K562 (cell line): ENCODE measurements around the gene TENT4B. TPM values are rescaled to one million over a fixed set of nuclear protein-coding genes. Genes with fewer than 3 reads are reported as not detected.

Source experiments
- ATAC-seq: fragments of 200-7000 bp; cut with Tn5 transposase; 3 replicates; pipeline ENCODE4 v1.9.1; 2020; ENCODE audit warnings: moderate library complexity
- BruUV-seq: library from RNA; stranded (reverse); fragments of 400-500 nt; replicated peaks from 2 replicates; lab custom pipeline; 2021; lab: Mats Ljungman, UMichigan
- CTCF ChIA-PET: fragments of 300-600 bp; formaldehyde crosslinking; extraction: SDS; loops from one replicate; lab custom pipeline; 2021; ENCODE audit warnings: low intra/inter-chr PET ratio; lab: Yijun Ruan, JAX
- POLR2A ChIA-PET: fragments of 300-600, 350-650 bp; sonication (Branson Sonifier 250); formaldehyde crosslinking; extraction: SDS; loops from one replicate; lab custom pipeline; 2021; ENCODE audit warnings: antibody characterized with exemption, inconsistent platforms; lab: Yijun Ruan, JAX
- DNase-seq, 4 experiments: peaks; one replicate each; pipeline versions ENCODE4 v3.0.0 to v3.0.0-alpha.2; 2011 to 2018; ENCODE audit warnings: low spot score in 3 of 4, mixed read lengths in 3 of 4; ENCODE audit errors: extremely low read depth in 1 of 4
- FAIRE-seq: peaks from 2 replicates; lab custom pipeline; 2011; peaks lifted over from hg19 to GRCh38; lab: Jason Lieb, UNC
- H2AFZ ChIP-seq: 2 replicates; pipeline ENCODE4 v1.6.0; 2011; ENCODE audit warnings: low read depth, low read length, control low read depth, inconsistent platforms
- H3K27ac ChIP-seq: fragments of 200-600 bp; 3 replicates; pipeline ENCODE4 v1.8.0; 2011; ENCODE audit warnings: low read depth, mild to moderate bottlenecking, control low read depth, inconsistent platforms, low read length, moderate library complexity, mixed read lengths; ENCODE audit errors: extremely low read depth
- H3K27me3 ChIP-seq, 2 experiments: fragments of 300-600 bp in 1 of 2; 2 replicates in 1 of 2; 3 replicates in 1 of 2; pipeline versions ENCODE4 v1.6.0 to v1.8.0; 2011; ENCODE audit warnings: inconsistent platforms in 2 of 2, low read length in 2 of 2, mild to moderate bottlenecking in 1 of 2, mixed read lengths in 1 of 2, moderate library complexity in 1 of 2; ENCODE audit not compliant: control insufficient read depth in 2 of 2, insufficient read depth in 2 of 2
- H3K36me3 ChIP-seq: fragments of 300-600 bp; 3 replicates; pipeline ENCODE4 v1.8.0; 2011; ENCODE audit warnings: mild to moderate bottlenecking, low read length, inconsistent platforms; ENCODE audit not compliant: control insufficient read depth, insufficient read depth
- H3K4me1 ChIP-seq, 2 experiments: fragments of 200-600 bp in 1 of 2; replicated peaks in 1 of 2; 2 replicates in 1 of 2; 3 replicates in 1 of 2; pipeline versions ENCODE4 v1.5.1 to v1.8.0; 2011; ENCODE audit warnings: inconsistent platforms in 2 of 2, low read length in 2 of 2, mild to moderate bottlenecking in 1 of 2, mixed read lengths in 1 of 2, moderate library complexity in 1 of 2; ENCODE audit not compliant: control insufficient read depth in 2 of 2, insufficient read depth in 2 of 2
- H3K4me2 ChIP-seq: 2 replicates; pipeline ENCODE4 v1.6.1; 2011; ENCODE audit warnings: low read length, control low read depth, inconsistent platforms, mixed read lengths; ENCODE audit not compliant: insufficient read depth
- H3K4me3 ChIP-seq: fragments of 200-600 bp; sonication (generic), shearing (Covaris generic); 2 replicates; pipeline ENCODE4 v1.5.1; 2016; ENCODE audit warnings: control low read depth, inconsistent platforms
- H3K79me2 ChIP-seq: fragments of 200-600 bp; 3 replicates; pipeline ENCODE4 v1.8.0; 2011; ENCODE audit warnings: low read length, inconsistent platforms; ENCODE audit not compliant: control insufficient read depth, insufficient read depth
- H3K9ac ChIP-seq, 2 experiments: 2 replicates each; pipeline versions ENCODE4 v1.6.0 to v1.6.1; 2011; ENCODE audit warnings: low read depth in 2 of 2, low read length in 2 of 2, control low read depth in 1 of 2, inconsistent platforms in 1 of 2, mild to moderate bottlenecking in 1 of 2, mixed read lengths in 1 of 2; ENCODE audit not compliant: insufficient read depth in 1 of 2
- H3K9me1 ChIP-seq: one replicate; pipeline ENCODE4 v1.6.0; 2011; ENCODE audit warnings: inconsistent platforms, mild to moderate bottlenecking, low read length, moderate library complexity; ENCODE audit not compliant: control insufficient read depth, insufficient read depth
- H3K9me3 ChIP-seq: replicated peaks from 2 replicates; pipeline ENCODE4 v1.5.1; 2011; ENCODE audit warnings: low read depth, low read length, inconsistent platforms; ENCODE audit not compliant: control insufficient read depth, insufficient read depth
- H4K20me1 ChIP-seq: replicated peaks from 2 replicates; pipeline ENCODE4 v1.6.1; 2011; ENCODE audit warnings: low read length, inconsistent platforms, mixed read lengths; ENCODE audit not compliant: control insufficient read depth, insufficient read depth
- ETS2 ChIP-seq: IDR thresholded peaks from 2 replicates; pipeline ENCODE4 v1.6.1; 2016; ENCODE audit warnings: borderline replicate concordance, missing genetic modification characterization, mild to moderate bottlenecking, moderate library complexity, missing compliant biosample characterization; ENCODE audit not compliant: poor library complexity, severe bottlenecking
- FOXM1 ChIP-seq, 2 experiments: fragments of 450-650 bp in 1 of 2; sonication (generic) in 1 of 2; formaldehyde crosslinking in 1 of 2; IDR thresholded peaks; 2 replicates each; pipeline versions ENCODE4 v1.6.1 to v1.9.0; 2017 to 2022; ENCODE audit warnings: low read depth in 2 of 2, mild to moderate bottlenecking in 2 of 2, missing genetic modification reagents in 1 of 2, moderate library complexity in 1 of 2
- HCFC1 ChIP-seq: IDR thresholded peaks from 2 replicates; pipeline ENCODE4 v1.6.1; 2012; ENCODE audit warnings: low read depth, low read length, improper control_type of control experiment
- HDAC6 ChIP-seq: IDR thresholded peaks from 2 replicates; pipeline ENCODE4 v1.6.1; 2012; ENCODE audit warnings: low read depth, mild to moderate bottlenecking, control low read depth, inconsistent platforms, low read length, moderate library complexity
- HMG20A ChIP-seq: fragments of 450-650 bp; formaldehyde crosslinking; conservative IDR thresholded peaks from 2 replicates; pipeline ENCODE4 v1.4.0; 2020; ENCODE audit warnings: mild to moderate bottlenecking, mixed read lengths
- KAT8 ChIP-seq: fragments of 450-650 bp; IDR thresholded peaks from 2 replicates; pipeline ENCODE4 v1.6.1; 2016; ENCODE audit warnings: low read depth, mild to moderate bottlenecking
- RAD21 ChIP-seq, 2 experiments: fragments of 250-450 bp in 1 of 2; fragments of 450-650 bp in 1 of 2; sonication (Bioruptor Pico) in 1 of 2; formaldehyde crosslinking in 1 of 2; IDR thresholded peaks in 1 of 2; conservative IDR thresholded peaks in 1 of 2; 2 replicates each; pipeline versions ENCODE4 v1.4.0 to v1.8.0; 2020 to 2022; ENCODE audit warnings: mild to moderate bottlenecking in 2 of 2, moderate library complexity in 1 of 2
- RFX7 ChIP-seq: fragments of 250-450 bp; sonication (Bioruptor Pico); IDR thresholded peaks from 2 replicates; pipeline ENCODE4 v1.5.1; 2021; ENCODE audit warnings: mild to moderate bottlenecking
- SREBF2 ChIP-seq: sonication (generic); formaldehyde crosslinking; IDR thresholded peaks from 2 replicates; pipeline ENCODE4 v1.4.0; 2020; ENCODE audit warnings: mild to moderate bottlenecking, missing genetic modification reagents
- SRSF3 ChIP-seq: fragments of 200-400 bp; formaldehyde crosslinking; IDR thresholded peaks from 2 replicates; pipeline ENCODE4 v1.6.1; 2016; ENCODE audit warnings: mild to moderate bottlenecking, low read length, moderate library complexity; ENCODE audit not compliant: insufficient read depth
- TARDBP ChIP-seq: fragments of 450-650 bp; IDR thresholded peaks from 2 replicates; pipeline ENCODE4 v1.6.1; 2016
- TBL1XR1 ChIP-seq, 2 experiments: IDR thresholded peaks; 2 replicates each; pipeline ENCODE4 v1.6.1; 2012; ENCODE audit warnings: improper control_type of control experiment in 2 of 2, low read length in 2 of 2, mild to moderate bottlenecking in 1 of 2
- ZFP36 ChIP-seq: fragments of 150-350 bp; IDR thresholded peaks from 2 replicates; pipeline ENCODE4 v1.6.1; 2018; ENCODE audit warnings: low read length, low read depth; ENCODE audit not compliant: partially characterized antibody
- WGBS: fragments of 100-300 bp; shearing (Covaris generic); methylation state at CpG from one replicate; pipeline ENCODE4 v1.1.6; 2016; ENCODE audit warnings: low coverage, mixed read lengths; ENCODE audit not compliant: insufficient coverage; ENCODE audit errors: missing lambda C conversion rate; 5-methylcytosine and 5-hydroxymethylcytosine counted together
- in situ Hi-C: fragments of 300-500 bp; cut with MboI; formaldehyde crosslinking; loops from 4 replicates; pipeline ENCODE4 v1.15.0; 2018; ENCODE audit warnings: inconsistent platforms, mixed read lengths
- intact Hi-C: fragments of 100-400 bp; cut with micrococcal nuclease; formaldehyde crosslinking; loops from 2 replicates; pipeline ENCODE4 v1.14.2; 2022
- polyA plus RNA-seq, 8 experiments: library from polyadenylated mRNA; depleted of rRNA in 4 of 8; stranded (reverse) in 5 of 8; unstranded in 3 of 8; fragments of >200 nt; fragmentation: Nextera tagmentation in 2 of 8; fragmentation: Illumina TruSeq in 1 of 8; extraction: Ambion mirVana in 2 of 8; extraction: Trizol in 1 of 8; gene quantifications; 2 replicates each; pipeline versions ENCODE4 v1.2.1 to v1.2.3, GENCODE V29; 2011 to 2014; ENCODE audit warnings: inconsistent platforms in 1 of 8, missing spikeins in 1 of 8
- total RNA-seq, 7 experiments: library from RNA; depleted of rRNA in 6 of 7; stranded (reverse); fragments of >200 nt in 6 of 7; fragmentation: Illumina TruSeq in 2 of 7; extraction: Trizol in 2 of 7; gene quantifications; 2 replicates each; pipeline versions ENCODE4 v1.2.1 to v1.2.3, GENCODE V29; 2011 to 2021; ENCODE audit warnings: low replicate concordance in 1 of 7
- TF ChIP-seq, protein P1 (sequence below), 2 experiments: fragments of 450-650 bp in 1 of 2; IDR thresholded peaks; 2 replicates each; pipeline ENCODE4 v1.6.1; 2011 to 2017; ENCODE audit warnings: low read depth in 2 of 2, antibody characterized with exemption in 1 of 2, borderline replicate concordance in 1 of 2, low read length in 1 of 2, mild to moderate bottlenecking in 1 of 2, mixed read lengths in 1 of 2; ENCODE audit not compliant: control insufficient read depth in 1 of 2

Gene TENT4B
- total and polyA plus RNA-seq, 9 of the 15 experiments (the other 6 are each of a cell fraction or from before 2014, with no cell fraction given), result 5.2 to 8.4 (median 7.0) TPM

DNA sequence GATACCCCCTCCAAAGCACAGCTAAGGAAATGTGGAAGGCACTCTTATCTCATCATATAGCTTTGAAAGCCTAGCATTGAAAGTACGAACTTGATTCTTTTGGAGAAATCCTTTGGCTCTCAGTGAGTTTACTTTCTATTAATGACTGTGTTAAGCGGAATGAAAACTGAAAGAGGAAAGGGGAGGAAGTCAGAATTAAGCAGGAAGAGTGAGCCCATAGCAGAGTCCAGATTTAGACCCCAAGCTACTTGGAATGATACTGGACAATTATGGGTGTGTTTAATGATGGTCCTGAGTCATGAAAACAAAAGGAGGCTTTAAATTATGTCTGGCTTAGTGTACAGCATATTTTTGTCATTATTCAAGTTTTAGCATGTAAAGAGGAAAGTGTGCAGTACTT lies 42.2 kb downstream of the TENT4B start:
- no peak overlapping the region for H3K9ac ChIP-seq
- DNase-seq (no peak), FAIRE-seq (peak; percentile 58), ATAC-seq (no peak)
- intact Hi-C loops, result no loop called here
- no peak overlapping the region for H2AFZ ChIP-seq
- no peaks in the 10 kb centered on the region for H3K36me3 ChIP-seq
- BruUV-seq, result no TSS peak
- peaks cover 3% of the 10 kb centered on the region; the same call in 1 of the 2 replicates for H4K20me1 ChIP-seq
- H3K9me1 ChIP-seq, result no peaks in the 10 kb centered on the region
- peaks cover 0 to 3% of the 10 kb centered on the region in 2 experiments; a peak in 3 of 5 replicates for H3K4me1 ChIP-seq
- ChIA-PET CTCF (no interaction called here), POLR2A (no interaction called here)
- H3K4me2 ChIP-seq, result no peak overlapping the region
- H3K27ac ChIP-seq, result no peak overlapping the region
- in situ Hi-C loops, result no loop called here
- no peak for TF ChIP-seq KAT8
- TF ChIP-seq ZFP36, result no peak
- TF ChIP-seq SREBF2, result no peak
- TF ChIP-seq RFX7 (CRISPR knock-in tag), result no peak
- no peak for TF ChIP-seq HMG20A (CRISPR knock-in tag)
- no peak for TF ChIP-seq TBL1XR1 (IDR thresholded peaks at IDR 0.05; ENCODE audit: low read length in 2 of 2)
- TF ChIP-seq TARDBP, result no peak
- TF ChIP-seq, protein P1, sequence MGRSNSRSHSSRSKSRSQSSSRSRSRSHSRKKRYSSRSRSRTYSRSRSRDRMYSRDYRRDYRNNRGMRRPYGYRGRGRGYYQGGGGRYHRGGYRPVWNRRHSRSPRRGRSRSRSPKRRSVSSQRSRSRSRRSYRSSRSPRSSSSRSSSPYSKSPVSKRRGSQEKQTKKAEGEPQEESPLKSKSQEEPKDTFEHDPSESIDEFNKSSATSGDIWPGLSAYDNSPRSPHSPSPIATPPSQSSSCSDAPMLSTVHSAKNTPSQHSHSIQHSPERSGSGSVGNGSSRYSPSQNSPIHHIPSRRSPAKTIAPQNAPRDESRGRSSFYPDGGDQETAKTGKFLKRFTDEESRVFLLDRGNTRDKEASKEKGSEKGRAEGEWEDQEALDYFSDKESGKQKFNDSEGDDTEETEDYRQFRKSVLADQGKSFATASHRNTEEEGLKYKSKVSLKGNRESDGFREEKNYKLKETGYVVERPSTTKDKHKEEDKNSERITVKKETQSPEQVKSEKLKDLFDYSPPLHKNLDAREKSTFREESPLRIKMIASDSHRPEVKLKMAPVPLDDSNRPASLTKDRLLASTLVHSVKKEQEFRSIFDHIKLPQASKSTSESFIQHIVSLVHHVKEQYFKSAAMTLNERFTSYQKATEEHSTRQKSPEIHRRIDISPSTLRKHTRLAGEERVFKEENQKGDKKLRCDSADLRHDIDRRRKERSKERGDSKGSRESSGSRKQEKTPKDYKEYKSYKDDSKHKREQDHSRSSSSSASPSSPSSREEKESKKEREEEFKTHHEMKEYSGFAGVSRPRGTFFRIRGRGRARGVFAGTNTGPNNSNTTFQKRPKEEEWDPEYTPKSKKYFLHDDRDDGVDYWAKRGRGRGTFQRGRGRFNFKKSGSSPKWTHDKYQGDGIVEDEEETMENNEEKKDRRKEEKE (IDR thresholded peaks at IDR 0.05; ENCODE audit: borderline replicate concordance in 1 of 2, control insufficient read depth in 1 of 2, low read depth in 2 of 2, low read length in 1 of 2), result no peak
- TF ChIP-seq FOXM1 (IDR thresholded peaks at IDR 0.05; ENCODE audit: low read depth), result no peak
- no peak for TF ChIP-seq FOXM1 (CRISPR knock-in tag; IDR thresholded peaks at IDR 0.05; ENCODE audit: low read depth)
- no peak for TF ChIP-seq HDAC6
- TF ChIP-seq SRSF3, result no peak
- no peak for TF ChIP-seq HCFC1
- TF ChIP-seq RAD21 (CRISPR knock-in tag; conservative IDR thresholded peaks at IDR 0.05 in 1 of 2, IDR thresholded peaks at IDR 0.05 in 1 of 2), result no peak
- no peak for TF ChIP-seq ETS2 (tag)
- no peak overlapping the region for H3K4me3 ChIP-seq
- 36% methylated on average over 2 of the region's 2 CpGs for WGBS
- peaks cover 20% of the 10 kb centered on the region for H3K79me2 ChIP-seq
- no peaks in the 10 kb centered on the region for H3K9me3 ChIP-seq
- no peaks in the 10 kb centered on the region for H3K27me3 ChIP-seq
